ENCODE measurements around the gene SLC39A5. TPM values are rescaled to one million over a fixed set of nuclear protein-coding genes. Genes with fewer than 3 reads are reported as not detected.

SLC39A5 gene
- polyA plus RNA-seq, 1 of the 3 experiments (the other 2 are of a cell fraction) = 0.12 TPM

DNA sequence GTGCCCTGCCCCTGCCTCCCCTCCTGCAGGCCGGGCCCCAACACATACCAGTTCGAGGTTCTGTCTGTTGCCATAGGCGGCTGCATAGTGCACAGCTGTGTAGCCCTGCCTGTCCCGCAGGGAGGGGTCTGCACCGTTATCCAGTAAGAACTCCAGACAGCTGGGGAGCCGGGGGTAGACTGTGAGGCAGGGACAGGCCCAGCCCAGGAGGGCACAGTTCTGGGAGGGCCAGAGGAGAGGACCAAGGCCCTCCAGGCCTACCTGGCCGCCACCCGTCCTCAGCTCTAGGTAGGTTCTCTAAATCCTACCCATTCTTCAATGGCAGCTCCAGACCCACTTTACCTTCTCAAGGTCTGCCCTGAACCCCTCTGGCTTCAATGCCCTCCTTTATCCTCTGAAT, 18.9 kb downstream of the SLC39A5 start:
- TF ChIP-seq, protein P1, sequence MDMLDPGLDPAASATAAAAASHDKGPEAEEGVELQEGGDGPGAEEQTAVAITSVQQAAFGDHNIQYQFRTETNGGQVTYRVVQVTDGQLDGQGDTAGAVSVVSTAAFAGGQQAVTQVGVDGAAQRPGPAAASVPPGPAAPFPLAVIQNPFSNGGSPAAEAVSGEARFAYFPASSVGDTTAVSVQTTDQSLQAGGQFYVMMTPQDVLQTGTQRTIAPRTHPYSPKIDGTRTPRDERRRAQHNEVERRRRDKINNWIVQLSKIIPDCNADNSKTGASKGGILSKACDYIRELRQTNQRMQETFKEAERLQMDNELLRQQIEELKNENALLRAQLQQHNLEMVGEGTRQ (IDR thresholded peaks at IDR 0.05; ENCODE audit: borderline replicate concordance, low read depth, low read length) = no peak
- no peak for TF ChIP-seq ELF1 (IDR thresholded peaks at IDR 0.05)
- TF ChIP-seq MXI1 (IDR thresholded peaks at IDR 0.05; ENCODE audit: low read depth, low read length) = no peak
- TF ChIP-seq YY1 (IDR thresholded peaks at IDR 0.05; ENCODE audit: low read depth) = no peak
- TF ChIP-seq EZH2phosphoT487 (IDR thresholded peaks at IDR 0.05; ENCODE audit: borderline replicate concordance, low read depth) = no peak
- TF ChIP-seq FOXJ3 (CRISPR knock-in tag; IDR thresholded peaks at IDR 0.05) = no peak
- TF ChIP-seq TEAD4 (IDR thresholded peaks at IDR 0.05; ENCODE audit: borderline replicate concordance, insufficient read depth) = no peak
- TF ChIP-seq, protein P2, sequence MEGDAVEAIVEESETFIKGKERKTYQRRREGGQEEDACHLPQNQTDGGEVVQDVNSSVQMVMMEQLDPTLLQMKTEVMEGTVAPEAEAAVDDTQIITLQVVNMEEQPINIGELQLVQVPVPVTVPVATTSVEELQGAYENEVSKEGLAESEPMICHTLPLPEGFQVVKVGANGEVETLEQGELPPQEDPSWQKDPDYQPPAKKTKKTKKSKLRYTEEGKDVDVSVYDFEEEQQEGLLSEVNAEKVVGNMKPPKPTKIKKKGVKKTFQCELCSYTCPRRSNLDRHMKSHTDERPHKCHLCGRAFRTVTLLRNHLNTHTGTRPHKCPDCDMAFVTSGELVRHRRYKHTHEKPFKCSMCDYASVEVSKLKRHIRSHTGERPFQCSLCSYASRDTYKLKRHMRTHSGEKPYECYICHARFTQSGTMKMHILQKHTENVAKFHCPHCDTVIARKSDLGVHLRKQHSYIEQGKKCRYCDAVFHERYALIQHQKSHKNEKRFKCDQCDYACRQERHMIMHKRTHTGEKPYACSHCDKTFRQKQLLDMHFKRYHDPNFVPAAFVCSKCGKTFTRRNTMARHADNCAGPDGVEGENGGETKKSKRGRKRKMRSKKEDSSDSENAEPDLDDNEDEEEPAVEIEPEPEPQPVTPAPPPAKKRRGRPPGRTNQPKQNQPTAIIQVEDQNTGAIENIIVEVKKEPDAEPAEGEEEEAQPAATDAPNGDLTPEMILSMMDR (IDR thresholded peaks at IDR 0.05) = no peak
- TF ChIP-seq JUND (IDR thresholded peaks at IDR 0.05) = no peak
- no peak for TF ChIP-seq RCOR1 (IDR thresholded peaks at IDR 0.05; ENCODE audit: low read length)
- TF ChIP-seq, protein P3, sequence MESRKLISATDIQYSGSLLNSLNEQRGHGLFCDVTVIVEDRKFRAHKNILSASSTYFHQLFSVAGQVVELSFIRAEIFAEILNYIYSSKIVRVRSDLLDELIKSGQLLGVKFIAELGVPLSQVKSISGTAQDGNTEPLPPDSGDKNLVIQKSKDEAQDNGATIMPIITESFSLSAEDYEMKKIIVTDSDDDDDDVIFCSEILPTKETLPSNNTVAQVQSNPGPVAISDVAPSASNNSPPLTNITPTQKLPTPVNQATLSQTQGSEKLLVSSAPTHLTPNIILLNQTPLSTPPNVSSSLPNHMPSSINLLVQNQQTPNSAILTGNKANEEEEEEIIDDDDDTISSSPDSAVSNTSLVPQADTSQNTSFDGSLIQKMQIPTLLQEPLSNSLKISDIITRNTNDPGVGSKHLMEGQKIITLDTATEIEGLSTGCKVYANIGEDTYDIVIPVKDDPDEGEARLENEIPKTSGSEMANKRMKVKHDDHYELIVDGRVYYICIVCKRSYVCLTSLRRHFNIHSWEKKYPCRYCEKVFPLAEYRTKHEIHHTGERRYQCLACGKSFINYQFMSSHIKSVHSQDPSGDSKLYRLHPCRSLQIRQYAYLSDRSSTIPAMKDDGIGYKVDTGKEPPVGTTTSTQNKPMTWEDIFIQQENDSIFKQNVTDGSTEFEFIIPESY (IDR thresholded peaks at IDR 0.05; ENCODE audit: borderline replicate concordance, low read depth) = no peak
- no peak for TF ChIP-seq RAD21 (IDR thresholded peaks at IDR 0.05; ENCODE audit: low read length)
- no peak for TF ChIP-seq SMC3 (IDR thresholded peaks at IDR 0.05; ENCODE audit: low read depth, low read length)
- 97% methylated on average over 6 of the region's 8 CpGs for WGBS (ENCODE audit: low lambda C conversion rate)
- H4K20me1 ChIP-seq (ENCODE audit: insufficient read depth) = 0 out of 2 replicates have a peak, but pooled peaks cover 6% of the 10 kb centered on the region
- H3K36me3 ChIP-seq (replicated peaks in 1 of 2; ENCODE audit: control insufficient read depth in 1 of 2, insufficient read depth in 2 of 2, low read length in 1 of 2) = peaks cover 68 to 71% of the 10 kb centered on the region in 2 experiments
- no peak overlapping the region for H3K9ac ChIP-seq
- no peaks in the 10 kb centered on the region for H3K4me1 ChIP-seq (ENCODE audit: control insufficient read depth in 1 of 2, insufficient read depth in 2 of 2, low read depth in 1 of 2, low read length in 1 of 2)
- ChIA-PET POLR2A (interaction anchor here (0.6 to 1.0 kb wide), 3 partner anchors 12 to 205 kb away, joined by 3 read pairs; no protein-coding TSS in a partner anchor), CTCF (interaction anchor here (1.1 to 3.1 kb wide), 4 partner anchors 10 to 59 kb away, joined by 3 to 24 read pairs (median 6); partner anchors contain the start of genes ANKRD52 and SMARCC2)
- no peak overlapping the region for H3K4me3 ChIP-seq (ENCODE audit: low read depth in 2 of 2, low read length in 1 of 2)
- H3K4me2 ChIP-seq = no peak overlapping the region
- no peaks in the 10 kb centered on the region for H3K9me2 ChIP-seq
- H3K27ac ChIP-seq (ENCODE audit: low read depth in 2 of 2, low read length in 1 of 2) = no peak overlapping the region
- H3K9me3 ChIP-seq = no peaks in the 10 kb centered on the region
- H3K27me3 ChIP-seq (ENCODE audit: insufficient read depth) = no peaks in the 10 kb centered on the region
- no peak for DNase-seq
- H3K79me2 ChIP-seq (ENCODE audit: insufficient read depth) = peaks cover 29% of the 10 kb centered on the region; the same call in 1 of the 2 replicates
- H3F3A ChIP-seq (replicated peaks; ENCODE audit: insufficient read depth) = peaks cover 5% of the 10 kb centered on the region
- H2AFZ ChIP-seq (ENCODE audit: low read depth) = no peak overlapping the region
